Measurements from ENCODE around the gene CSNK1A1.
"Not testable (repeated sequence)": the region's sequence is repeated elsewhere in the genome, so short reads cannot be mapped to it uniquely, and the experiment has no call there.

DNA sequence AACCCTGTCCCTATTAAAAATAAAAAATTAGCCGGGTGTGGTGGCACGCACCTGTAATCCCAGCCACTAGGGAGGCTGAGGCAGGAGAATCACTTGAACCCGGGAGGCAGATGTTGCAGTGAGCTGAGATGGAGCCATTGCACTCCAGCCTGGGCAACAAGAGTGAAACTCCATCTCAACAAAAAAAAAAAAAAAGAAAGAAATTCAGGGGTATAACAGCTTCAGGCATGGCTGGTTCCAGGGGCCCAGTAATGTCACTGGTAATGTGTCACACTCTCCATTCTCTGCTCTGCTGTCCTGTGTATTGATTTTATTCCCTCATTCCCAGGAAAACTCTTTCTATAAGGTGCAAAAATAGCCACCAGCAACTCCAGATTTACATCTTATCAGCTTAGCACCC lies 104.4 kb downstream of the CSNK1A1 start:
- TF ChIP-seq, protein P1, sequence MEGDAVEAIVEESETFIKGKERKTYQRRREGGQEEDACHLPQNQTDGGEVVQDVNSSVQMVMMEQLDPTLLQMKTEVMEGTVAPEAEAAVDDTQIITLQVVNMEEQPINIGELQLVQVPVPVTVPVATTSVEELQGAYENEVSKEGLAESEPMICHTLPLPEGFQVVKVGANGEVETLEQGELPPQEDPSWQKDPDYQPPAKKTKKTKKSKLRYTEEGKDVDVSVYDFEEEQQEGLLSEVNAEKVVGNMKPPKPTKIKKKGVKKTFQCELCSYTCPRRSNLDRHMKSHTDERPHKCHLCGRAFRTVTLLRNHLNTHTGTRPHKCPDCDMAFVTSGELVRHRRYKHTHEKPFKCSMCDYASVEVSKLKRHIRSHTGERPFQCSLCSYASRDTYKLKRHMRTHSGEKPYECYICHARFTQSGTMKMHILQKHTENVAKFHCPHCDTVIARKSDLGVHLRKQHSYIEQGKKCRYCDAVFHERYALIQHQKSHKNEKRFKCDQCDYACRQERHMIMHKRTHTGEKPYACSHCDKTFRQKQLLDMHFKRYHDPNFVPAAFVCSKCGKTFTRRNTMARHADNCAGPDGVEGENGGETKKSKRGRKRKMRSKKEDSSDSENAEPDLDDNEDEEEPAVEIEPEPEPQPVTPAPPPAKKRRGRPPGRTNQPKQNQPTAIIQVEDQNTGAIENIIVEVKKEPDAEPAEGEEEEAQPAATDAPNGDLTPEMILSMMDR (IDR thresholded peaks at IDR 0.05) = not testable (repeated sequence)
- not testable (repeated sequence) for TF ChIP-seq POLR2A (IDR thresholded peaks at IDR 0.05)
